WTC11 (cell line): ENCODE data around the gene SKOR2. TPM values are rescaled to one million over a fixed set of nuclear protein-coding genes. Genes with fewer than 3 reads are reported as not detected.
A peak's percentile ranks its signal among the peaks of the same experiment; 100 is the strongest.

Experiments used
- ATAC-seq: fragments of 200-7000 bp; cut with Tn5 transposase; 2 replicates; pipeline ENCODE4 v1.10.0; 2021; ENCODE audit warnings: mild to moderate bottlenecking, moderate library complexity
- CTCF ChIA-PET: fragments of 300-600 bp; sonication (Branson Sonifier 250); formaldehyde crosslinking; loops from one replicate; lab custom pipeline; 2021; ENCODE audit warnings: antibody characterized with exemption; lab: Charles Lee
- POLR2A ChIA-PET: fragments of 350-600 bp; sonication (Branson Sonifier 250); formaldehyde crosslinking; loops from one replicate; lab custom pipeline; 2021; ENCODE audit warnings: antibody characterized with exemption; lab: Charles Lee
- DNase-seq: peaks from one replicate; pipeline ENCODE4 v3.0.0; 2021; ENCODE audit warnings: low spot score
- H3K27ac Mint-ChIP-seq: 2 replicates; pipeline ENCODE4 v1.8.0; 2021; ENCODE audit warnings: mixed read lengths
- H3K27me3 Mint-ChIP-seq: 2 replicates; pipeline ENCODE4 v1.8.0; 2021; ENCODE audit warnings: low read depth, mild to moderate bottlenecking, moderate library complexity, mixed read lengths
- H3K36me3 Mint-ChIP-seq: 2 replicates; pipeline ENCODE4 v1.8.0; 2021; ENCODE audit warnings: mixed read lengths
- H3K4me1 Mint-ChIP-seq: 2 replicates; pipeline ENCODE4 v1.8.0; 2022; ENCODE audit warnings: mixed read lengths
- H3K4me3 Mint-ChIP-seq: 2 replicates; pipeline ENCODE4 v1.8.0; 2021; ENCODE audit warnings: mild to moderate bottlenecking, moderate library complexity, mixed read lengths
- H3K9me3 Mint-ChIP-seq: 2 replicates; pipeline ENCODE4 v1.8.0; 2021; ENCODE audit warnings: mixed read lengths
- ARID4B ChIP-seq: sonication (generic); formaldehyde crosslinking; IDR thresholded peaks from 2 replicates; pipeline ENCODE4 v1.8.0; 2023; ENCODE audit warnings: missing genetic modification reagents, mild to moderate bottlenecking, borderline replicate concordance
- E2F4 ChIP-seq: sonication (generic); formaldehyde crosslinking; IDR thresholded peaks from 2 replicates; pipeline ENCODE4 v1.8.1; 2022; ENCODE audit warnings: low read depth, mild to moderate bottlenecking, moderate library complexity, missing genetic modification reagents, borderline replicate concordance
- ESRRA ChIP-seq: sonication (generic); formaldehyde crosslinking; IDR thresholded peaks from 2 replicates; pipeline ENCODE4 v1.8.1; 2022; ENCODE audit warnings: mild to moderate bottlenecking, missing genetic modification reagents, borderline replicate concordance
- FOXP4 ChIP-seq: sonication (generic); formaldehyde crosslinking; IDR thresholded peaks from 2 replicates; pipeline ENCODE4 v1.8.0; 2022; ENCODE audit warnings: mild to moderate bottlenecking, missing genetic modification reagents
- HMGXB4 ChIP-seq: sonication (generic); formaldehyde crosslinking; IDR thresholded peaks from 2 replicates; pipeline ENCODE4 v1.8.1; 2023; ENCODE audit warnings: mild to moderate bottlenecking, moderate library complexity, missing genetic modification reagents
- MAX ChIP-seq: sonication (generic); formaldehyde crosslinking; IDR thresholded peaks from 2 replicates; pipeline ENCODE4 v1.8.0; 2022; ENCODE audit warnings: mild to moderate bottlenecking, missing genetic modification reagents
- NR1H2 ChIP-seq: sonication (generic); formaldehyde crosslinking; IDR thresholded peaks from 2 replicates; pipeline ENCODE4 v1.9.0; 2021; ENCODE audit warnings: mild to moderate bottlenecking, moderate library complexity, missing genetic modification reagents
- PREB ChIP-seq: sonication (generic); formaldehyde crosslinking; IDR thresholded peaks from 2 replicates; pipeline ENCODE4 v1.8.1; 2022; ENCODE audit warnings: mild to moderate bottlenecking, missing genetic modification reagents, moderate library complexity, borderline replicate concordance
- SMAD3 ChIP-seq: sonication (generic); formaldehyde crosslinking; IDR thresholded peaks from 2 replicates; pipeline ENCODE4 v1.8.0; 2022; ENCODE audit warnings: missing genetic modification reagents, mild to moderate bottlenecking, borderline replicate concordance
- TCF7 ChIP-seq: sonication (generic); formaldehyde crosslinking; IDR thresholded peaks from 2 replicates; pipeline ENCODE4 v1.8.0; 2022; ENCODE audit warnings: mild to moderate bottlenecking, low read depth, missing genetic modification reagents, moderate library complexity
- ZBTB43 ChIP-seq: sonication (generic); formaldehyde crosslinking; IDR thresholded peaks from 2 replicates; pipeline ENCODE4 v1.8.1; 2023; ENCODE audit warnings: mild to moderate bottlenecking, missing genetic modification reagents
- ZMAT4 ChIP-seq: fragments of 250-450 bp; sonication (Bioruptor Pico); IDR thresholded peaks from 2 replicates; pipeline ENCODE4 v1.9.0; 2021; ENCODE audit warnings: mild to moderate bottlenecking
- ZNF416 ChIP-seq: fragments of 250-450 bp; sonication (Bioruptor Pico); IDR thresholded peaks from 2 replicates; pipeline ENCODE4 v1.9.0; 2021; ENCODE audit warnings: mild to moderate bottlenecking, inconsistent platforms
- ZNF512 ChIP-seq: sonication (generic); formaldehyde crosslinking; IDR thresholded peaks from 2 replicates; pipeline ENCODE4 v1.8.1; 2022; ENCODE audit warnings: missing genetic modification reagents, borderline replicate concordance
- total RNA-seq: library from RNA; stranded (reverse); gene quantifications from 3 replicates; pipeline ENCODE4 v1.2.3, GENCODE V29; 2021

SKOR2 gene
- total RNA-seq, 1 experiment from 2014 or later = 1.3 TPM

- no peak for TF ChIP-seq ZMAT4 (CRISPR knock-in tag)
- TF ChIP-seq PREB (CRISPR knock-in tag) = no peak
- no peak for TF ChIP-seq FOXP4
- no peak for TF ChIP-seq SMAD3 (CRISPR knock-in tag)
- no peak for TF ChIP-seq ARID4B (CRISPR knock-in tag)
- TF ChIP-seq E2F4 = no peak
- TF ChIP-seq ZBTB43 = no peak
- no peak for TF ChIP-seq NR1H2 (CRISPR knock-in tag)
Observed at GRCh38 chr18:47263430-47264307, 12.2 kb upstream of the SKOR2 start (continued).

GRCh38 chr18:47263150-47263429, 11.6 kb upstream of the SKOR2 start:
- ChIA-PET CTCF (interaction anchor here (0.9 to 3.7 kb wide), 6 partner anchors 9 to 164 kb away, joined by 3 to 36 read pairs (median 4); partner anchors contain the start of gene SKOR2), POLR2A (interaction anchor here (1.5 kb wide), 1 partner anchor 15 kb away, joined by 3 read pairs; no protein-coding TSS in a partner anchor)
- H3K4me1 Mint-ChIP-seq = peaks cover 33% of the 10 kb centered on the region
- H3K27ac Mint-ChIP-seq = no peak overlapping the region
- peaks cover 95% of the 10 kb centered on the region for H3K27me3 Mint-ChIP-seq
- TF ChIP-seq ESRRA (CRISPR knock-in tag) = no peak
- no peak for TF ChIP-seq ZNF416
- TF ChIP-seq MAX (CRISPR knock-in tag) = 0 out of 2 replicates have a peak, but pooled peaks have one; percentile 22
- no peak for TF ChIP-seq TCF7 (CRISPR knock-in tag)
- 0 out of 2 replicates have a peak, but pooled peaks have one; percentile 59 for TF ChIP-seq HMGXB4 (CRISPR knock-in tag)
- no peak for TF ChIP-seq ZNF512 (CRISPR knock-in tag)
- DNase-seq (no peak), ATAC-seq (no peak; the same call in 1 of the 2 replicates)
- H3K9me3 Mint-ChIP-seq = no peaks in the 10 kb centered on the region
- no peaks in the 10 kb centered on the region for H3K36me3 Mint-ChIP-seq
- H3K4me3 Mint-ChIP-seq = peak overlapping the region; percentile 89
